Stimulated activated CD4-positive, alpha-beta T cell treated with anti-CD3 and anti-CD28 coated beads, Interleukin-4, amount 100 ng/mL, for 48 hours (primary cell): Measurements from ENCODE around the gene TTPAL.

Experiments used
- DNase-seq, 2 donors: peaks; one replicate each; pipeline ENCODE4 v3.0.0-alpha.2; 2020; ENCODE audit warnings: low read depth in 2 of 2

Gene TTPAL

GRCh38 chr20:44442298-44443070 lies 33.2 kb upstream of the TTPAL start:
- DNase-seq: no peak

GRCh38 chr20:44445742-44446710 lies 29.6 kb upstream of the TTPAL start:
- no peak for DNase-seq

GRCh38 chr20:44447827-44448419 lies 27.8 kb upstream of the TTPAL start:
- DNase-seq: no peak

GRCh38 chr20:44448753-44449546 lies 26.7 kb upstream of the TTPAL start:
- no peak for DNase-seq

- no peak for DNase-seq
Observed at GRCh38 chr20:44449864-44450263, 25.8 kb upstream of the TTPAL start.

- no peak for DNase-seq
Observed at GRCh38 chr20:44450281-44450889, 25.3 kb upstream of the TTPAL start.

- DNase-seq: no peak
Observed at GRCh38 chr20:44450903-44451450, 24.7 kb upstream of the TTPAL start.

GRCh38 chr20:44454306-44454963 lies 21.2 kb upstream of the TTPAL start:
- no peak for DNase-seq

GRCh38 chr20:44455126-44455525 lies 20.5 kb upstream of the TTPAL start:
- DNase-seq: no peak

GRCh38 chr20:44456611-44457010 lies 19.1 kb upstream of the TTPAL start:
- DNase-seq: no peak

- no peak for DNase-seq
Observed at GRCh38 chr20:44457016-44457415, 18.7 kb upstream of the TTPAL start.

- DNase-seq: no peak
Observed at GRCh38 chr20:44459271-44459670, 16.4 kb upstream of the TTPAL start.

- DNase-seq: no peak
Observed at GRCh38 chr20:44460795-44461141, 14.9 kb upstream of the TTPAL start.

- no peak for DNase-seq
Observed at GRCh38 chr20:44461142-44461802, 14.4 kb upstream of the TTPAL start.

GRCh38 chr20:44461803-44462174 lies 13.9 kb upstream of the TTPAL start:
- DNase-seq: no peak

GRCh38 chr20:44463466-44463865 lies 12.2 kb upstream of the TTPAL start:
- DNase-seq: no peak

- no peak for DNase-seq
Observed at GRCh38 chr20:44464514-44464913, 11.2 kb upstream of the TTPAL start.

GRCh38 chr20:44465001-44465560 lies 10.6 kb upstream of the TTPAL start:
- DNase-seq: no peak

GRCh38 chr20:44467289-44467883 lies 8.3 kb upstream of the TTPAL start:
- DNase-seq: no peak
